ENCODE data around the gene AKR1C4.
"Not testable (repeated sequence)": the region's sequence is repeated elsewhere in the genome, so short reads cannot be mapped to it uniquely, and the experiment has no call there.

The AKR1C4 gene

GRCh38 chr10:5206799-5207198, 10.2 kb downstream of the AKR1C4 start:
- DNase-seq (ENCODE audit: low read depth in 2 of 2) = no peak

- DNase-seq (ENCODE audit: low read depth in 2 of 2) = not testable (repeated sequence)
Measured at GRCh38 chr10:5209776-5210175, 13.1 kb downstream of the AKR1C4 start.

- DNase-seq (ENCODE audit: low read depth in 2 of 2) = not testable (repeated sequence)
Measured at GRCh38 chr10:5210261-5210660, 13.6 kb downstream of the AKR1C4 start.

GRCh38 chr10:5211696-5212536, 15.3 kb downstream of the AKR1C4 start:
- no peak for DNase-seq (ENCODE audit: low read depth in 2 of 2)

- DNase-seq (ENCODE audit: low read depth in 2 of 2) = no peak
Measured at GRCh38 chr10:5216801-5217200, 20.2 kb downstream of the AKR1C4 start.

- DNase-seq (ENCODE audit: low read depth in 2 of 2) = no peak
Measured at GRCh38 chr10:5219262-5219661, 22.6 kb downstream of the AKR1C4 start.

- not testable (repeated sequence) for DNase-seq (ENCODE audit: low read depth in 2 of 2)
Measured at GRCh38 chr10:5222942-5223341, 26.3 kb downstream of the AKR1C4 start.

- no peak for DNase-seq (ENCODE audit: low read depth in 2 of 2)
Measured at GRCh38 chr10:5229019-5229418, 32.4 kb downstream of the AKR1C4 start.

- no peak for DNase-seq (ENCODE audit: low read depth in 2 of 2)
Measured at GRCh38 chr10:5233324-5233723, 36.7 kb downstream of the AKR1C4 start.

- DNase-seq (ENCODE audit: low read depth in 2 of 2) = no peak
Measured at GRCh38 chr10:5234106-5234860, 37.6 kb downstream of the AKR1C4 start.

- DNase-seq (ENCODE audit: low read depth in 2 of 2) = not testable (repeated sequence)
Measured at GRCh38 chr10:5237541-5237940, 40.9 kb downstream of the AKR1C4 start.

GRCh38 chr10:5242585-5242984, 45.9 kb downstream of the AKR1C4 start:
- DNase-seq (ENCODE audit: low read depth in 2 of 2) = no peak

GRCh38 chr10:5243521-5243987, 46.9 kb downstream of the AKR1C4 start:
- DNase-seq (ENCODE audit: low read depth in 2 of 2) = no peak

GRCh38 chr10:5252177-5253037, 55.8 kb downstream of the AKR1C4 start:
- no peak for DNase-seq (ENCODE audit: low read depth in 2 of 2)

- no peak for DNase-seq (ENCODE audit: low read depth in 2 of 2)
Measured at GRCh38 chr10:5254488-5254887, 57.9 kb downstream of the AKR1C4 start.

GRCh38 chr10:5257768-5258167, 61.1 kb downstream of the AKR1C4 start:
- not testable (repeated sequence) for DNase-seq (ENCODE audit: low read depth in 2 of 2)

GRCh38 chr10:5259132-5259951, 62.7 kb downstream of the AKR1C4 start:
- no peak for DNase-seq (ENCODE audit: low read depth in 2 of 2)

- DNase-seq (ENCODE audit: low read depth in 2 of 2) = no peak
Measured at GRCh38 chr10:5259952-5260578, 63.4 kb downstream of the AKR1C4 start.

- no peak for DNase-seq (ENCODE audit: low read depth in 2 of 2)
Measured at GRCh38 chr10:5260828-5261227, 64.2 kb downstream of the AKR1C4 start.

GRCh38 chr10:5265139-5265538, 68.5 kb downstream of the AKR1C4 start:
- no peak for DNase-seq (ENCODE audit: low read depth in 2 of 2)

- no peak for DNase-seq (ENCODE audit: low read depth in 2 of 2)
Measured at GRCh38 chr10:5266351-5266750, 69.7 kb downstream of the AKR1C4 start.
